Measurements from ENCODE around the gene SLC10A6.

- TF ChIP-seq, protein P1, sequence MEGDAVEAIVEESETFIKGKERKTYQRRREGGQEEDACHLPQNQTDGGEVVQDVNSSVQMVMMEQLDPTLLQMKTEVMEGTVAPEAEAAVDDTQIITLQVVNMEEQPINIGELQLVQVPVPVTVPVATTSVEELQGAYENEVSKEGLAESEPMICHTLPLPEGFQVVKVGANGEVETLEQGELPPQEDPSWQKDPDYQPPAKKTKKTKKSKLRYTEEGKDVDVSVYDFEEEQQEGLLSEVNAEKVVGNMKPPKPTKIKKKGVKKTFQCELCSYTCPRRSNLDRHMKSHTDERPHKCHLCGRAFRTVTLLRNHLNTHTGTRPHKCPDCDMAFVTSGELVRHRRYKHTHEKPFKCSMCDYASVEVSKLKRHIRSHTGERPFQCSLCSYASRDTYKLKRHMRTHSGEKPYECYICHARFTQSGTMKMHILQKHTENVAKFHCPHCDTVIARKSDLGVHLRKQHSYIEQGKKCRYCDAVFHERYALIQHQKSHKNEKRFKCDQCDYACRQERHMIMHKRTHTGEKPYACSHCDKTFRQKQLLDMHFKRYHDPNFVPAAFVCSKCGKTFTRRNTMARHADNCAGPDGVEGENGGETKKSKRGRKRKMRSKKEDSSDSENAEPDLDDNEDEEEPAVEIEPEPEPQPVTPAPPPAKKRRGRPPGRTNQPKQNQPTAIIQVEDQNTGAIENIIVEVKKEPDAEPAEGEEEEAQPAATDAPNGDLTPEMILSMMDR (IDR thresholded peaks at IDR 0.05): no peak
- TF ChIP-seq EZH2 (IDR thresholded peaks at IDR 0.05) (no peak), EZH2phosphoT487 (IDR thresholded peaks at IDR 0.05) (no peak)
Observed at GRCh38 chr4:86821151-86821550, 28.0 kb downstream of the SLC10A6 start.

All from neural progenitor cell (in vitro differentiated cells).